ENCODE data around the gene IQCN. TPM values are rescaled to one million over a fixed set of nuclear protein-coding genes. Genes with fewer than 3 reads are reported as not detected.

The IQCN gene
- total and polyA plus RNA-seq, 2 donors (not counting 1 experiment from before 2014, with no cell fraction given), result 52.0 to 63.6 TPM

GRCh38 chr19:18259893-18260292 lies 14.4 kb downstream of the IQCN start:
- intact Hi-C loops (cut with micrococcal nuclease), result no loop called here
- H3K9ac ChIP-seq (ENCODE audit: low read length), result no peak overlapping the region
- H3K79me2 ChIP-seq (ENCODE audit: control insufficient read depth, insufficient read depth, low read length), result peaks cover 49% of the 10 kb centered on the region
- TF ChIP-seq EZH2 (IDR thresholded peaks at IDR 0.05; ENCODE audit: borderline replicate concordance, insufficient read depth, low read depth, low read length, poor library complexity, severe bottlenecking) (no peak), CTCF (IDR thresholded peaks at IDR 0.05) (no peak)
- no peak overlapping the region for H3K4me3 ChIP-seq (ENCODE audit: control extremely low read depth in 1 of 5, extremely low read depth in 1 of 5, insufficient read depth in 1 of 5, low read depth in 2 of 5, low read length in 4 of 5)
- no peaks in the 10 kb centered on the region for H3K27me3 ChIP-seq (replicated peaks in 1 of 4; ENCODE audit: control extremely low read depth in 1 of 4, control insufficient read depth in 3 of 4, insufficient read depth in 4 of 4, low read length in 3 of 4)
- no peak overlapping the region for H2AFZ ChIP-seq (ENCODE audit: insufficient read depth, low read depth, low read length, poor library complexity, severe bottlenecking)
- ATAC-seq (ENCODE audit: low read depth) (no peak), DNase-seq (peak; percentile 44)
- Mint-ChIP-seq H3K27me3 (no peaks in the 10 kb centered on the region), H3K4me3 (no peak overlapping the region), H3K27ac (no peak overlapping the region), H3K4me1 (peaks cover 4% of the 10 kb centered on the region), H3K9me3 (ENCODE audit: insufficient read depth) (no peaks in the 10 kb centered on the region)
- ChIA-PET POLR2A (no interaction called here), CTCF (interaction anchor here (0.6 to 1.5 kb wide), 5 partner anchors 14 to 147 kb away, joined by 3 to 4 read pairs (median 3); partner anchors contain the start of gene IQCN)
- peaks cover 0 to 37% of the 10 kb centered on the region in 2 experiments for H3K36me3 ChIP-seq (replicated peaks in 1 of 2; ENCODE audit: control extremely low read depth in 1 of 2, control insufficient read depth in 1 of 2, extremely low read depth in 1 of 2, insufficient read depth in 2 of 2, low read length in 1 of 2)
- H4K20me1 ChIP-seq (ENCODE audit: control insufficient read depth, insufficient read depth, low read length, poor library complexity, severe bottlenecking), result peaks cover 76% of the 10 kb centered on the region
- 90% methylated on average over 4 of the region's 4 CpGs for WGBS (ENCODE audit: insufficient coverage)
- no peak overlapping the region for H3K4me2 ChIP-seq (replicated peaks; ENCODE audit: low read depth, low read length, poor library complexity, severe bottlenecking)
- peaks cover 0 to 7% (median 2%) of the 10 kb centered on the region in 3 donors for H3K9me3 ChIP-seq (ENCODE audit: control extremely low read depth in 1 of 3, control insufficient read depth in 2 of 3, insufficient read depth in 1 of 3, low read length in 2 of 3)
- no peak overlapping the region for H3K27ac ChIP-seq (ENCODE audit: low read length in 2 of 2)
- peaks cover 8% of the 10 kb centered on the region in 2 donors for H3K4me1 ChIP-seq (ENCODE audit: control insufficient read depth in 2 of 2, insufficient read depth in 2 of 2, low read length in 2 of 2)

- Mint-ChIP-seq H3K27me3 (no peaks in the 10 kb centered on the region), H3K4me3 (no peak overlapping the region), H3K4me1 (peaks cover 21% of the 10 kb centered on the region), H3K27ac (no peak overlapping the region), H3K9me3 (ENCODE audit: insufficient read depth) (no peaks in the 10 kb centered on the region)
- Histone ChIP-seq H3K36me3 (replicated peaks in 1 of 2; ENCODE audit: control extremely low read depth in 1 of 2, control insufficient read depth in 1 of 2, extremely low read depth in 1 of 2, insufficient read depth in 2 of 2, low read length in 1 of 2) (peaks cover 0 to 16% of the 10 kb centered on the region in 2 experiments), H3K9me3 (ENCODE audit: control extremely low read depth in 1 of 3, control insufficient read depth in 2 of 3, insufficient read depth in 1 of 3, low read length in 2 of 3) (peaks cover 0 to 8% (median 2%) of the 10 kb centered on the region in 3 donors), H3K79me2 (ENCODE audit: control insufficient read depth, insufficient read depth, low read length) (peaks cover 28% of the 10 kb centered on the region), H4K20me1 (ENCODE audit: control insufficient read depth, insufficient read depth, low read length, poor library complexity, severe bottlenecking) (peaks cover 61% of the 10 kb centered on the region), H3K4me1 (ENCODE audit: control insufficient read depth in 2 of 2, insufficient read depth in 2 of 2, low read length in 2 of 2) (peaks cover 24 to 29% of the 10 kb centered on the region in 2 donors), H2AFZ (ENCODE audit: insufficient read depth, low read depth, low read length, poor library complexity, severe bottlenecking) (no peak overlapping the region), H3K4me3 (ENCODE audit: control extremely low read depth in 1 of 5, extremely low read depth in 1 of 5, insufficient read depth in 1 of 5, low read depth in 2 of 5, low read length in 4 of 5) (no peak overlapping the region), H3K27me3 (replicated peaks in 1 of 4; ENCODE audit: control extremely low read depth in 1 of 4, control insufficient read depth in 3 of 4, insufficient read depth in 4 of 4, low read length in 3 of 4) (peaks cover 0 to 10% (median 0%) of the 10 kb centered on the region in 4 experiments), H3K4me2 (replicated peaks; ENCODE audit: low read depth, low read length, poor library complexity, severe bottlenecking) (no peak overlapping the region), H3K9ac (ENCODE audit: low read length) (no peak overlapping the region), H3K27ac (ENCODE audit: low read length in 2 of 2) (no peak overlapping the region)
- ChIA-PET POLR2A (no interaction called here), CTCF (interaction anchor here (1.1 kb wide), 1 partner anchor 22 kb away, joined by 3 read pairs; no protein-coding TSS in a partner anchor)
- DNase-seq (peak; percentile 45), ATAC-seq (ENCODE audit: low read depth) (no peak)
- WGBS (ENCODE audit: insufficient coverage), result 95% methylated on average over 55 of the region's 55 CpGs
- intact Hi-C loops (cut with micrococcal nuclease), result no loop called here
- TF ChIP-seq CTCF (IDR thresholded peaks at IDR 0.05), result no peak
- TF ChIP-seq EZH2 (IDR thresholded peaks at IDR 0.05; ENCODE audit: borderline replicate concordance, insufficient read depth, low read depth, low read length, poor library complexity, severe bottlenecking), result no peak
Measured at GRCh38 chr19:18257503-18258470, 16.5 kb downstream of the IQCN start.
